ENCODE results near the gene EIF4G1. TPM values are rescaled to one million over a fixed set of nuclear protein-coding genes. Genes with fewer than 3 reads are reported as not detected.
A peak's percentile ranks its signal among the peaks of the same experiment; 100 is the strongest.

The EIF4G1 gene
- polyA plus RNA-seq, 3 donors = 13.9 to 119 (median 24.2) TPM

DNA sequence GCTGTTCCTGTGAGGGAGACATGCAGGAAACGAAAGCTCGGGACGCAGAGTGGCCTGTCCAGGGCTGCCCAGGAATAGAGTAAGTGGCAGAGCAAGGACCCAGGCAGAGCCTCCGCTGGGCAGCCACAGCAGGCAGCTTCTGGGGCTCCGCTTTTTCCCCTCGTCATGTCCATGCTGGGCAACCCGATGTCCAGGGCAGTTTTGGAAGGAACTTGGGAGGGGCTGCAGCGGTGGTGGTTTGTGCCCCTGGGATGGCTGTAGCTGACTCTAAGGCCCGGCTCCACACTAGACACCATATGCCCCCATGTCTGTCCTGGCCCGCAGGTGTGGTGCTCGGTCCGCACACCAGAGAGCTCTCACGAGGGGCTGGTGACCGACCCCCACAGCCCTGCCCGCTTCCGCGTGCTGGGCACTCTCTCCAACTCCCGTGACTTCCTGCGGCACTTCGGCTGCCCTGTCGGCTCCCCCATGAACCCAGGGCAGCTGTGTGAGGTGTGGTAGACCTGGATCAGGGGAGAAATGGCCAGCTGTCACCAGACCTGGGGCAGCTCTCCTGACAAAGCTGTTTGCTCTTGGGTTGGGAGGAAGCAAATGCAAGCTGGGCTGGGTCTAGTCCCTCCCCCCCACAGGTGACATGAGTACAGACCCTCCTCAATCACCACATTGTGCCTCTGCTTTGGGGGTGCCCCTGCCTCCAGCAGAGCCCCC is 22.5 kb upstream of the EIF4G1 start:
- no peaks in the 10 kb centered on the region for H3K9me3 ChIP-seq (replicated peaks in 1 of 2; ENCODE audit: control insufficient read depth in 1 of 2, insufficient read depth in 1 of 2, low read length in 2 of 2)
- H3K27ac ChIP-seq (ENCODE audit: low read depth in 1 of 2, low read length in 2 of 2) = no peak overlapping the region
- Mint-ChIP-seq H3K4me1 (peaks cover 4% of the 10 kb centered on the region), H3K27ac (peak overlapping the region in 2 of 7 donors; percentile 12 to 66), H3K4me3 (no peak overlapping the region), H3K27me3 (ENCODE audit: low read depth in 3 of 3) (peaks cover 3 to 23% (median 19%) of the 10 kb centered on the region in 3 donors), H3K9me3 (peaks cover 0 to 1% (median 0%) of the 10 kb centered on the region in 7 donors), H3K36me3 (no peaks in the 10 kb centered on the region)
- H3K4me1 ChIP-seq (ENCODE audit: control insufficient read depth in 1 of 2, insufficient read depth in 2 of 2, low read length in 2 of 2) = no peaks in the 10 kb centered on the region
- H4K20me1 ChIP-seq (ENCODE audit: insufficient read depth, low read length) = no peaks in the 10 kb centered on the region
- DNase-seq = no peak
- H3K4me2 ChIP-seq (replicated peaks; ENCODE audit: extremely low read depth, low read length, poor library complexity, severe bottlenecking) = no peak overlapping the region
- TF ChIP-seq, protein P1, sequence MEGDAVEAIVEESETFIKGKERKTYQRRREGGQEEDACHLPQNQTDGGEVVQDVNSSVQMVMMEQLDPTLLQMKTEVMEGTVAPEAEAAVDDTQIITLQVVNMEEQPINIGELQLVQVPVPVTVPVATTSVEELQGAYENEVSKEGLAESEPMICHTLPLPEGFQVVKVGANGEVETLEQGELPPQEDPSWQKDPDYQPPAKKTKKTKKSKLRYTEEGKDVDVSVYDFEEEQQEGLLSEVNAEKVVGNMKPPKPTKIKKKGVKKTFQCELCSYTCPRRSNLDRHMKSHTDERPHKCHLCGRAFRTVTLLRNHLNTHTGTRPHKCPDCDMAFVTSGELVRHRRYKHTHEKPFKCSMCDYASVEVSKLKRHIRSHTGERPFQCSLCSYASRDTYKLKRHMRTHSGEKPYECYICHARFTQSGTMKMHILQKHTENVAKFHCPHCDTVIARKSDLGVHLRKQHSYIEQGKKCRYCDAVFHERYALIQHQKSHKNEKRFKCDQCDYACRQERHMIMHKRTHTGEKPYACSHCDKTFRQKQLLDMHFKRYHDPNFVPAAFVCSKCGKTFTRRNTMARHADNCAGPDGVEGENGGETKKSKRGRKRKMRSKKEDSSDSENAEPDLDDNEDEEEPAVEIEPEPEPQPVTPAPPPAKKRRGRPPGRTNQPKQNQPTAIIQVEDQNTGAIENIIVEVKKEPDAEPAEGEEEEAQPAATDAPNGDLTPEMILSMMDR (IDR thresholded peaks at IDR 0.05) = no peak
- no peak overlapping the region for H2AFZ ChIP-seq (ENCODE audit: insufficient read depth, low read depth, low read length, poor library complexity, severe bottlenecking)
- intact Hi-C loops (cut with micrococcal nuclease) = no loop called here
- no peaks in the 10 kb centered on the region for H3K36me3 ChIP-seq (replicated peaks in 1 of 2; ENCODE audit: control insufficient read depth in 1 of 2, insufficient read depth in 2 of 2, low read length in 2 of 2)
- no peak overlapping the region for H3K9ac ChIP-seq (ENCODE audit: insufficient read depth, low read length, poor library complexity, severe bottlenecking)
- H3K4me3 ChIP-seq (replicated peaks in 1 of 3; ENCODE audit: low read depth in 2 of 3, low read length in 3 of 3) = no peak overlapping the region
- H3K27me3 ChIP-seq (ENCODE audit: control insufficient read depth in 2 of 2, insufficient read depth in 2 of 2, low read length in 2 of 2) = peaks cover 0 to 3% of the 10 kb centered on the region in 2 donors
- WGBS (ENCODE audit: insufficient coverage) = 97% methylated on average over 20 of the region's 21 CpGs
- H3K79me2 ChIP-seq (ENCODE audit: insufficient read depth, low read length) = no peaks in the 10 kb centered on the region

GRCh38 chr3:184295771-184296170 is 18.6 kb upstream of the EIF4G1 start:
- Histone ChIP-seq H4K20me1 (ENCODE audit: insufficient read depth, low read length) (peaks cover 10% of the 10 kb centered on the region), H3K9ac (ENCODE audit: insufficient read depth, low read length, poor library complexity, severe bottlenecking) (no peak overlapping the region), H3K4me1 (ENCODE audit: control insufficient read depth in 1 of 2, insufficient read depth in 2 of 2, low read length in 2 of 2) (peaks cover 16 to 19% of the 10 kb centered on the region in 2 donors), H2AFZ (ENCODE audit: insufficient read depth, low read depth, low read length, poor library complexity, severe bottlenecking) (no peak overlapping the region), H3K36me3 (replicated peaks in 1 of 2; ENCODE audit: control insufficient read depth in 1 of 2, insufficient read depth in 2 of 2, low read length in 2 of 2) (peaks cover 7 to 8% of the 10 kb centered on the region in 2 donors), H3K27ac (ENCODE audit: low read depth in 1 of 2, low read length in 2 of 2) (no peak overlapping the region), H3K79me2 (ENCODE audit: insufficient read depth, low read length) (peaks cover 16% of the 10 kb centered on the region), H3K9me3 (replicated peaks in 1 of 2; ENCODE audit: control insufficient read depth in 1 of 2, insufficient read depth in 1 of 2, low read length in 2 of 2) (no peaks in the 10 kb centered on the region), H3K27me3 (ENCODE audit: control insufficient read depth in 2 of 2, insufficient read depth in 2 of 2, low read length in 2 of 2) (no peaks in the 10 kb centered on the region), H3K4me3 (replicated peaks in 1 of 3; ENCODE audit: low read depth in 2 of 3, low read length in 3 of 3) (no peak overlapping the region), H3K4me2 (replicated peaks; ENCODE audit: extremely low read depth, low read length, poor library complexity, severe bottlenecking) (no peak overlapping the region)
- TF ChIP-seq, protein P1 (IDR thresholded peaks at IDR 0.05) = no peak
- peaks cover 20% of the 10 kb centered on the region for H3K4me1 Mint-ChIP-seq
- H3K4me3 Mint-ChIP-seq = no peak overlapping the region
- H3K27me3 Mint-ChIP-seq (ENCODE audit: low read depth in 3 of 3) = peaks cover 0 to 6% (median 2%) of the 10 kb centered on the region in 3 donors
- H3K36me3 Mint-ChIP-seq = peaks cover 7% of the 10 kb centered on the region in 2 donors
- no peak for DNase-seq
- no CpG with 5 or more reads among the region's 3 CpGs for WGBS (ENCODE audit: insufficient coverage)
- H3K27ac Mint-ChIP-seq = no peak overlapping the region
- intact Hi-C loops (cut with micrococcal nuclease) = loop anchor here (5.0 kb wide), 3 partner anchors 43 to 123 kb away; partner anchors contain the start of genes ALG3 (in 1 of the 2), AP2M1 (in 1 of the 2) and EEF1AKMT4 (in 1 of the 2)
- peaks cover 0 to 1% (median 0%) of the 10 kb centered on the region in 7 donors for H3K9me3 Mint-ChIP-seq

Data from CD14-positive monocyte (primary cell).